GM12878 (cell line): ENCODE measurements around the gene NFILZ. TPM values are rescaled to one million over a fixed set of nuclear protein-coding genes. Genes with fewer than 3 reads are reported as not detected.

Experiments used
- ATAC-seq: fragments of 200-7000 bp; cut with Tn5 transposase; 3 replicates; pipeline ENCODE4 v1.9.1; 2020; ENCODE audit warnings: mild to moderate bottlenecking, moderate library complexity
- BruUV-seq: library from RNA; stranded (reverse); fragments of 400-500 nt; replicated peaks from 2 replicates; lab custom pipeline; 2021; lab: Mats Ljungman, UMichigan
- CTCF ChIA-PET: fragments of 300-600 bp; sonication (Branson Sonifier 250); formaldehyde crosslinking; extraction: SDS; loops from one replicate; lab custom pipeline; 2021; ENCODE audit warnings: inconsistent platforms; lab: Yijun Ruan, JAX
- POLR2A ChIA-PET: fragments of 350-600 bp; formaldehyde crosslinking; extraction: SDS; loops from one replicate; lab custom pipeline; 2021; ENCODE audit warnings: inconsistent platforms; lab: Charles Lee
- RAD21 ChIA-PET: fragments of 300-600 bp; sonication (Branson Sonifier 250); formaldehyde crosslinking; loops from one replicate; lab custom pipeline; 2023; ENCODE audit warnings: antibody characterized with exemption; ENCODE audit not compliant: unreplicated experiment; lab: Charles Lee
- SMC1A ChIA-PET: fragments of 300-600 bp; sonication (Branson Sonifier 250); formaldehyde crosslinking; loops from one replicate; lab custom pipeline; 2023; ENCODE audit not compliant: unreplicated experiment, uncharacterized antibody; lab: Charles Lee
- DNase-seq: peaks from one replicate; pipeline ENCODE4 v3.0.0-alpha.2; 2011; ENCODE audit warnings: low read depth, low spot score
- FAIRE-seq: peaks from 3 replicates; lab custom pipeline; 2011; peaks lifted over from hg19 to GRCh38; lab: Jason Lieb, UNC
- H2AFZ ChIP-seq: 2 replicates; pipeline ENCODE4 v1.6.0; 2011; ENCODE audit warnings: low read depth, low read length, control low read depth; ENCODE audit not compliant: control insufficient read depth
- H3K27ac ChIP-seq: 2 replicates; pipeline ENCODE4 v1.5.1; 2011; ENCODE audit warnings: control low read depth; ENCODE audit not compliant: control insufficient read depth, insufficient read depth
- H3K27me3 ChIP-seq, 2 experiments: replicated peaks in 1 of 2; 2 replicates each; pipeline versions ENCODE4 v1.6.0 to v1.6.1; 2011; ENCODE audit warnings: low read length in 1 of 2; ENCODE audit not compliant: control insufficient read depth in 2 of 2, insufficient read depth in 2 of 2
- H3K36me3 ChIP-seq, 2 experiments: 2 replicates each; pipeline ENCODE4 v1.5.1; 2011; ENCODE audit warnings: low read length in 1 of 2; ENCODE audit not compliant: control insufficient read depth in 2 of 2, insufficient read depth in 2 of 2
- H3K4me1 ChIP-seq: 2 replicates; pipeline ENCODE4 v1.6.1; 2011; ENCODE audit warnings: mild to moderate bottlenecking, low read length, moderate library complexity, mixed read lengths; ENCODE audit not compliant: control insufficient read depth, insufficient read depth
- H3K4me2 ChIP-seq: 2 replicates; pipeline ENCODE4 v1.6.0; 2011; ENCODE audit warnings: control low read depth; ENCODE audit not compliant: control insufficient read depth, insufficient read depth
- H3K4me3 ChIP-seq: fragments of 200-600 bp; sonication (generic); 2 replicates; pipeline ENCODE4 v1.5.1; 2016
- H3K79me2 ChIP-seq: 2 replicates; pipeline ENCODE4 v1.6.0; 2011; ENCODE audit warnings: low read length; ENCODE audit not compliant: control insufficient read depth, insufficient read depth
- H3K9ac ChIP-seq: 2 replicates; pipeline ENCODE4 v1.8.0; 2011; ENCODE audit warnings: low read length, control low read depth, mixed read lengths; ENCODE audit not compliant: control insufficient read depth, insufficient read depth
- H3K9me3 ChIP-seq: replicated peaks from 3 replicates; pipeline ENCODE4 v1.5.1; 2011; ENCODE audit warnings: mild to moderate bottlenecking, low read length; ENCODE audit not compliant: control insufficient read depth, insufficient read depth
- H4K20me1 ChIP-seq: 2 replicates; pipeline ENCODE4 v1.6.0; 2011; ENCODE audit not compliant: control insufficient read depth, insufficient read depth
- BMI1 ChIP-seq: fragments of 450-650 bp; IDR thresholded peaks from 2 replicates; pipeline ENCODE4 v1.6.1; 2016; ENCODE audit warnings: mild to moderate bottlenecking, moderate library complexity, borderline replicate concordance
- CBFB ChIP-seq: IDR thresholded peaks from 2 replicates; pipeline ENCODE4 v1.6.1; 2016; ENCODE audit warnings: antibody characterized with exemption, low read depth
- ETV6 ChIP-seq, 2 experiments: fragments of 450-650 bp in 1 of 2; IDR thresholded peaks in 1 of 2; conservative IDR thresholded peaks in 1 of 2; 2 replicates each; pipeline ENCODE4 v1.6.1; 2014; ENCODE audit warnings: antibody characterized with exemption in 1 of 2, borderline replicate concordance in 1 of 2, low read depth in 1 of 2, mild to moderate bottlenecking in 1 of 2, moderate library complexity in 1 of 2
- HDGF ChIP-seq: fragments of 450-650 bp; IDR thresholded peaks from 2 replicates; pipeline ENCODE4 v1.6.1; 2016; ENCODE audit warnings: antibody characterized with exemption
- JUND ChIP-seq: IDR thresholded peaks from 2 replicates; pipeline ENCODE4 v1.6.1; 2012; ENCODE audit warnings: low read depth, mild to moderate bottlenecking, low read length, improper control_type of control experiment, moderate library complexity
- KDM1A ChIP-seq: fragments of 200-600 bp; sonication (generic); IDR thresholded peaks from 2 replicates; pipeline ENCODE4 v1.6.1; 2016; ENCODE audit warnings: borderline replicate concordance
- MXI1 ChIP-seq: fragments of 150-350 bp; IDR thresholded peaks from 2 replicates; pipeline ENCODE4 v1.6.1; 2011; ENCODE audit warnings: low read depth, mild to moderate bottlenecking, inconsistent platforms, low read length, improper control_type of control experiment
- MYB ChIP-seq: fragments of 150-350 bp; IDR thresholded peaks from 2 replicates; pipeline ENCODE4 v1.6.1; 2014; ENCODE audit warnings: mild to moderate bottlenecking, low read depth, low read length, borderline replicate concordance
- NFYB ChIP-seq: IDR thresholded peaks from 2 replicates; pipeline ENCODE4 v1.6.1; 2011; ENCODE audit warnings: low read depth, mild to moderate bottlenecking, low read length, improper control_type of control experiment, moderate library complexity; ENCODE audit not compliant: insufficient read depth
- PAX5 ChIP-seq: IDR thresholded peaks from 2 replicates; pipeline ENCODE4 v1.6.1; 2011; ENCODE audit warnings: low read depth, low read length, borderline replicate concordance
- POLR2AphosphoS5 ChIP-seq: IDR thresholded peaks from 2 replicates; pipeline ENCODE4 v1.6.1; 2011; ENCODE audit warnings: mild to moderate bottlenecking, low read length, inconsistent platforms
- RBBP5 ChIP-seq: fragments of 200-600 bp; sonication (generic); conservative IDR thresholded peaks from 2 replicates; pipeline ENCODE4 v1.6.1; 2016
- SPI1 ChIP-seq: IDR thresholded peaks from 2 replicates; pipeline ENCODE4 v1.6.1; 2011; ENCODE audit warnings: low read depth, mild to moderate bottlenecking, low read length, moderate library complexity, borderline replicate concordance; ENCODE audit not compliant: insufficient read depth
- TCF3 ChIP-seq: IDR thresholded peaks from 2 replicates; pipeline ENCODE4 v1.6.1; 2012; ENCODE audit warnings: low read depth, mild to moderate bottlenecking, low read length, borderline replicate concordance; ENCODE audit not compliant: insufficient read depth
- WGBS: methylation state at CpG from one replicate; pipeline ENCODE4 v1.1.6; 2016; ENCODE audit warnings: low lambda C conversion rate; ENCODE audit not compliant: insufficient replicate concordance, insufficient coverage; ENCODE audit errors: missing lambda C conversion rate; 5-methylcytosine and 5-hydroxymethylcytosine counted together
- in situ Hi-C: fragments of 300-500 bp; cut with MboI; formaldehyde crosslinking; loops from 9 replicates; pipeline ENCODE4 v1.14.3; 2018; ENCODE audit warnings: mixed read lengths
- intact Hi-C: fragments of 100-400 bp; cut with micrococcal nuclease; formaldehyde crosslinking; loops from one replicate; pipeline ENCODE4 v1.14.2; 2022; ENCODE audit not compliant: unreplicated experiment
- polyA plus RNA-seq, 11 experiments: library from polyadenylated mRNA; depleted of rRNA in 4 of 11; unstranded in 6 of 11; stranded (reverse) in 5 of 11; fragments of >200 nt; fragmentation: Nextera tagmentation in 4 of 11; fragmentation: Illumina TruSeq in 1 of 11; extraction: Ambion mirVana in 4 of 11; extraction: Trizol in 1 of 11; gene quantifications; 1 replicate in 1 of 11; 2 replicates in 10 of 11; pipeline versions ENCODE4 v1.2.1 to v1.2.3, GENCODE V29; 2011 to 2016; ENCODE audit warnings: inconsistent platforms in 2 of 11, missing spikeins in 2 of 11, low read depth in 1 of 11
- total RNA-seq, 4 experiments: library from RNA; depleted of rRNA in 3 of 4; stranded (reverse); fragments of >200 nt in 3 of 4; fragmentation: Illumina TruSeq in 1 of 4; extraction: Trizol in 1 of 4; gene quantifications; 2 replicates each; pipeline versions ENCODE4 v1.2.1 to v1.2.3, GENCODE V29; 2013 to 2021

The NFILZ gene
- total and polyA plus RNA-seq, 10 of the 15 experiments (the other 5 are each of a cell fraction or from before 2014, with no cell fraction given), result not detected

DNA sequence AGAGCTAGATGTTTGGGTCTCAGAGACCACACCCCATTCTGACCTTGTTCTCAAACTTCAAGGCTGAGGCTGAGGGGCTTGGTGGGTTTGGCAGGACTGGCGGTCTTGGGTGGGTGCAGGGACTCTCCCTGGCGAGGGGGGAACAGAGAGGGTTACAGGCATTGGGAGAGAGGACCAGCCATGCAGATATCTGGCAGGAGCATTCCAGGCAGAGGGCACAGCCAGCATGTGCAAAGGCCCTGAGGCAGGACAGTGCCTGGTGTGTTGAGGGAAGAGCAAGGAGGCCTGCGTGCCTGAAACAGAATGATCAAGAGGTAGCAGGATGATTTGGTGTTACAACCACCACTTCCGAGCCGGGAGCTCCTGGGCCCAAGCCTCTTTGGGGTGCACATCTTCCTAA lies 27.4 kb downstream of the NFILZ start:
- H3K9me3 ChIP-seq, result no peaks in the 10 kb centered on the region
- no peak overlapping the region for H3K4me2 ChIP-seq
- no peaks in the 10 kb centered on the region for H3K4me1 ChIP-seq
- CTCF ChIA-PET, result interaction anchor here (2.4 kb wide), 1 partner anchor 36 kb away, joined by 7 read pairs; no protein-coding TSS in a partner anchor
- no peaks in the 10 kb centered on the region for H3K36me3 ChIP-seq
- no peaks in the 10 kb centered on the region for H3K79me2 ChIP-seq
- no peak for TF ChIP-seq POLR2AphosphoS5
- no peak for TF ChIP-seq MXI1
- no peak for TF ChIP-seq HDGF
- TF ChIP-seq BMI1, result no peak
- no peak for TF ChIP-seq NFYB
- no peak for TF ChIP-seq SPI1
- no peak for TF ChIP-seq JUND
- no peak for TF ChIP-seq RBBP5
- TF ChIP-seq TCF3, result no peak
- TF ChIP-seq KDM1A, result no peak
- no peak for TF ChIP-seq MYB
- TF ChIP-seq PAX5, result no peak
- TF ChIP-seq CBFB, result no peak
- no peak for TF ChIP-seq ETV6 (conservative IDR thresholded peaks at IDR 0.05 in 1 of 2, IDR thresholded peaks at IDR 0.05 in 1 of 2; ENCODE audit: borderline replicate concordance in 1 of 2, low read depth in 1 of 2)
- FAIRE-seq, result no peak
- no TSS peak for BruUV-seq
- intact Hi-C loops, result loop anchor here (10.0 kb wide), 2 partner anchors 417 to 1137 kb away; no protein-coding TSS in a partner anchor
- no peak for ATAC-seq
- H4K20me1 ChIP-seq, result no peaks in the 10 kb centered on the region
- in situ Hi-C loops, result loop anchor here (5.0 kb wide), 1 partner anchor 424 kb away; no protein-coding TSS in a partner anchor
- no peak for DNase-seq
- SMC1A ChIA-PET, result interaction anchor here (1.0 kb wide), 1 partner anchor 77 kb away, joined by 4 read pairs; no protein-coding TSS in a partner anchor
- H3K27me3 ChIP-seq, result no peaks in the 10 kb centered on the region
- H3K9ac ChIP-seq, result no peak overlapping the region
- POLR2A ChIA-PET, result no interaction called here
- RAD21 ChIA-PET, result no interaction called here
- no peak overlapping the region for H2AFZ ChIP-seq
- WGBS, result 24% methylated on average over 5 of the region's 5 CpGs
- no peak overlapping the region for H3K4me3 ChIP-seq
- H3K27ac ChIP-seq, result no peak overlapping the region
